ENCODE measurements around the gene GTF2A1. TPM values are rescaled to one million over a fixed set of nuclear protein-coding genes. Genes with fewer than 3 reads are reported as not detected.

The GTF2A1 gene
- total and polyA plus RNA-seq, 4 donors = 2.9 to 22.1 (median 9.7) TPM

DNA sequence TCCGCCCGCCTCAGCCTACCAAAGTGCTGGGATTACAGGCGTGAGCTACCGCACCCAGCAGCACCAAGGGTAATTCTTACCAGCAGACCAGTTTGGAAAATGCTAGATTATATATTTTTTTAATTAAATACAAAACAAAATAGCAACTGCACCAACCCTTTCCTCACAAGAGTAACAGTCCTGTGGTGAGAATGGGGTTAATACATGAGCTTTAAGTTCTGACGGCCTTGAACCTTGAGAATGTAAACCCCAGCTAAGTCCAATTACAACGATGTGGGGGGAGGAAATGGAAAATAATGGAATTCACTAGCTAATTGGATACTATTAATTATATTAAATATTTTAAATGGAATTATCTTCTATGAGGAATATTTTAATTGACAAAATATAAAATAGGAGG, 82.3 kb downstream of the GTF2A1 start:
- Histone ChIP-seq H3K9me3 (ENCODE audit: control insufficient read depth in 4 of 4, low read length in 3 of 4) (no peaks in the 10 kb centered on the region), H3K4me3 (ENCODE audit: low read depth in 1 of 3, low read length in 3 of 3) (no peak overlapping the region), H3K9ac (ENCODE audit: low read depth in 1 of 2, low read length in 2 of 2) (no peak overlapping the region), H3K27me3 (ENCODE audit: control insufficient read depth in 4 of 4, insufficient read depth in 4 of 4, low read length in 3 of 4) (no peaks in the 10 kb centered on the region), H3K4me1 (ENCODE audit: control insufficient read depth in 4 of 4, insufficient read depth in 4 of 4, low read length in 3 of 4) (peaks cover 0 to 2% (median 0%) of the 10 kb centered on the region in 4 donors), H3K36me3 (ENCODE audit: control insufficient read depth in 4 of 4, insufficient read depth in 3 of 4, low read depth in 1 of 4, low read length in 3 of 4) (no peaks in the 10 kb centered on the region), H3K27ac (ENCODE audit: low read depth in 1 of 2, low read length in 2 of 2) (no peak overlapping the region)
- no peak for DNase-seq (ENCODE audit: low spot score)
- TF ChIP-seq JUND (IDR thresholded peaks at IDR 0.05) = no peak
- TF ChIP-seq, protein P1, sequence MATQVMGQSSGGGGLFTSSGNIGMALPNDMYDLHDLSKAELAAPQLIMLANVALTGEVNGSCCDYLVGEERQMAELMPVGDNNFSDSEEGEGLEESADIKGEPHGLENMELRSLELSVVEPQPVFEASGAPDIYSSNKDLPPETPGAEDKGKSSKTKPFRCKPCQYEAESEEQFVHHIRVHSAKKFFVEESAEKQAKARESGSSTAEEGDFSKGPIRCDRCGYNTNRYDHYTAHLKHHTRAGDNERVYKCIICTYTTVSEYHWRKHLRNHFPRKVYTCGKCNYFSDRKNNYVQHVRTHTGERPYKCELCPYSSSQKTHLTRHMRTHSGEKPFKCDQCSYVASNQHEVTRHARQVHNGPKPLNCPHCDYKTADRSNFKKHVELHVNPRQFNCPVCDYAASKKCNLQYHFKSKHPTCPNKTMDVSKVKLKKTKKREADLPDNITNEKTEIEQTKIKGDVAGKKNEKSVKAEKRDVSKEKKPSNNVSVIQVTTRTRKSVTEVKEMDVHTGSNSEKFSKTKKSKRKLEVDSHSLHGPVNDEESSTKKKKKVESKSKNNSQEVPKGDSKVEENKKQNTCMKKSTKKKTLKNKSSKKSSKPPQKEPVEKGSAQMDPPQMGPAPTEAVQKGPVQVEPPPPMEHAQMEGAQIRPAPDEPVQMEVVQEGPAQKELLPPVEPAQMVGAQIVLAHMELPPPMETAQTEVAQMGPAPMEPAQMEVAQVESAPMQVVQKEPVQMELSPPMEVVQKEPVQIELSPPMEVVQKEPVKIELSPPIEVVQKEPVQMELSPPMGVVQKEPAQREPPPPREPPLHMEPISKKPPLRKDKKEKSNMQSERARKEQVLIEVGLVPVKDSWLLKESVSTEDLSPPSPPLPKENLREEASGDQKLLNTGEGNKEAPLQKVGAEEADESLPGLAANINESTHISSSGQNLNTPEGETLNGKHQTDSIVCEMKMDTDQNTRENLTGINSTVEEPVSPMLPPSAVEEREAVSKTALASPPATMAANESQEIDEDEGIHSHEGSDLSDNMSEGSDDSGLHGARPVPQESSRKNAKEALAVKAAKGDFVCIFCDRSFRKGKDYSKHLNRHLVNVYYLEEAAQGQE (IDR thresholded peaks at IDR 0.05) = no peak
- no peak for TF ChIP-seq RAD21 (IDR thresholded peaks at IDR 0.05)
- TF ChIP-seq, protein P2, sequence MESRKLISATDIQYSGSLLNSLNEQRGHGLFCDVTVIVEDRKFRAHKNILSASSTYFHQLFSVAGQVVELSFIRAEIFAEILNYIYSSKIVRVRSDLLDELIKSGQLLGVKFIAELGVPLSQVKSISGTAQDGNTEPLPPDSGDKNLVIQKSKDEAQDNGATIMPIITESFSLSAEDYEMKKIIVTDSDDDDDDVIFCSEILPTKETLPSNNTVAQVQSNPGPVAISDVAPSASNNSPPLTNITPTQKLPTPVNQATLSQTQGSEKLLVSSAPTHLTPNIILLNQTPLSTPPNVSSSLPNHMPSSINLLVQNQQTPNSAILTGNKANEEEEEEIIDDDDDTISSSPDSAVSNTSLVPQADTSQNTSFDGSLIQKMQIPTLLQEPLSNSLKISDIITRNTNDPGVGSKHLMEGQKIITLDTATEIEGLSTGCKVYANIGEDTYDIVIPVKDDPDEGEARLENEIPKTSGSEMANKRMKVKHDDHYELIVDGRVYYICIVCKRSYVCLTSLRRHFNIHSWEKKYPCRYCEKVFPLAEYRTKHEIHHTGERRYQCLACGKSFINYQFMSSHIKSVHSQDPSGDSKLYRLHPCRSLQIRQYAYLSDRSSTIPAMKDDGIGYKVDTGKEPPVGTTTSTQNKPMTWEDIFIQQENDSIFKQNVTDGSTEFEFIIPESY (IDR thresholded peaks at IDR 0.05) = no peak
- TF ChIP-seq, protein P3, sequence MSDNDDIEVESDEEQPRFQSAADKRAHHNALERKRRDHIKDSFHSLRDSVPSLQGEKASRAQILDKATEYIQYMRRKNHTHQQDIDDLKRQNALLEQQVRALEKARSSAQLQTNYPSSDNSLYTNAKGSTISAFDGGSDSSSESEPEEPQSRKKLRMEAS (IDR thresholded peaks at IDR 0.05) = no peak
- TF ChIP-seq EGR1 (IDR thresholded peaks at IDR 0.05; ENCODE audit: low read depth in 2 of 2) = no peak
- TF ChIP-seq FOXA1 (IDR thresholded peaks at IDR 0.05) = no peak
- no peak for TF ChIP-seq FOXA2 (IDR thresholded peaks at IDR 0.05)
- no peak for TF ChIP-seq SP1 (IDR thresholded peaks at IDR 0.05)
- TF ChIP-seq GABPA (IDR thresholded peaks at IDR 0.05 in 1 of 2, conservative IDR thresholded peaks at IDR 0.05 in 1 of 2) = no peak
- TF ChIP-seq, protein P4, sequence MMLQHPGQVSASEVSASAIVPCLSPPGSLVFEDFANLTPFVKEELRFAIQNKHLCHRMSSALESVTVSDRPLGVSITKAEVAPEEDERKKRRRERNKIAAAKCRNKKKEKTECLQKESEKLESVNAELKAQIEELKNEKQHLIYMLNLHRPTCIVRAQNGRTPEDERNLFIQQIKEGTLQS (IDR thresholded peaks at IDR 0.05) = no peak
- no peak for TF ChIP-seq HNF4G (IDR thresholded peaks at IDR 0.05)
- no peak for TF ChIP-seq RXRA (IDR thresholded peaks at IDR 0.05)
- TF ChIP-seq, protein P5, sequence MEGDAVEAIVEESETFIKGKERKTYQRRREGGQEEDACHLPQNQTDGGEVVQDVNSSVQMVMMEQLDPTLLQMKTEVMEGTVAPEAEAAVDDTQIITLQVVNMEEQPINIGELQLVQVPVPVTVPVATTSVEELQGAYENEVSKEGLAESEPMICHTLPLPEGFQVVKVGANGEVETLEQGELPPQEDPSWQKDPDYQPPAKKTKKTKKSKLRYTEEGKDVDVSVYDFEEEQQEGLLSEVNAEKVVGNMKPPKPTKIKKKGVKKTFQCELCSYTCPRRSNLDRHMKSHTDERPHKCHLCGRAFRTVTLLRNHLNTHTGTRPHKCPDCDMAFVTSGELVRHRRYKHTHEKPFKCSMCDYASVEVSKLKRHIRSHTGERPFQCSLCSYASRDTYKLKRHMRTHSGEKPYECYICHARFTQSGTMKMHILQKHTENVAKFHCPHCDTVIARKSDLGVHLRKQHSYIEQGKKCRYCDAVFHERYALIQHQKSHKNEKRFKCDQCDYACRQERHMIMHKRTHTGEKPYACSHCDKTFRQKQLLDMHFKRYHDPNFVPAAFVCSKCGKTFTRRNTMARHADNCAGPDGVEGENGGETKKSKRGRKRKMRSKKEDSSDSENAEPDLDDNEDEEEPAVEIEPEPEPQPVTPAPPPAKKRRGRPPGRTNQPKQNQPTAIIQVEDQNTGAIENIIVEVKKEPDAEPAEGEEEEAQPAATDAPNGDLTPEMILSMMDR (IDR thresholded peaks at IDR 0.05; ENCODE audit: low read depth, low read length, missing input control) = no peak
- TF ChIP-seq NR2F2 (IDR thresholded peaks at IDR 0.05) = no peak
- no peak for TF ChIP-seq YY1 (IDR thresholded peaks at IDR 0.05)
- 85% methylated on average over 6 of the region's 6 CpGs for WGBS

DNA sequence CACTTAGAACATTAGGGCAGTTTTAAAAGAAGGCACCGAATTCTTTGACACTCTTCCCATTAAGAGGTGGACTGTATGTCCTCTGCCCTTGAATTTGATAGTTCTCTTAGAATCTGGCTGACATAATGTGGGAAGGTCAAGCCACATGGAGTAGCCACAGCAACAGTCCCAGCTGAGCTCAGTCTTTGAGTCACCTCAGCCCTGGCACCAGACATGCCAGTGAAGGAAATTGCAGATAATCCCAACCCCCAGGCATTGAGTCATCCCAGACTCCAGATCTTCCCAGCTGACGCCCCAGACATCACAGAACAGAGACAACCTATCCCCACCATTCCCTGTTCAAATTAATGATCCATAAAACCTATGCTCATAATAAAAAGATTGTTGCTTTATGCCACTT, 83.4 kb downstream of the GTF2A1 start:
- Histone ChIP-seq H3K27ac (ENCODE audit: low read depth in 1 of 2, low read length in 2 of 2) (no peak overlapping the region), H3K4me3 (ENCODE audit: low read depth in 1 of 3, low read length in 3 of 3) (no peak overlapping the region), H3K36me3 (ENCODE audit: control insufficient read depth in 4 of 4, insufficient read depth in 3 of 4, low read depth in 1 of 4, low read length in 3 of 4) (no peaks in the 10 kb centered on the region), H3K9ac (ENCODE audit: low read depth in 1 of 2, low read length in 2 of 2) (no peak overlapping the region), H3K27me3 (ENCODE audit: control insufficient read depth in 4 of 4, insufficient read depth in 4 of 4, low read length in 3 of 4) (no peaks in the 10 kb centered on the region), H3K4me1 (ENCODE audit: control insufficient read depth in 4 of 4, insufficient read depth in 4 of 4, low read length in 3 of 4) (peaks cover 0 to 11% (median 4%) of the 10 kb centered on the region in 4 donors), H3K9me3 (ENCODE audit: control insufficient read depth in 4 of 4, low read length in 3 of 4) (no peaks in the 10 kb centered on the region)
- DNase-seq (ENCODE audit: low spot score) = no peak
- TF ChIP-seq TAF1 (conservative IDR thresholded peaks at IDR 0.05) (no peak), HNF4G (IDR thresholded peaks at IDR 0.05) (no peak), RAD21 (IDR thresholded peaks at IDR 0.05) (no peak), SP1 (IDR thresholded peaks at IDR 0.05) (no peak), EGR1 (IDR thresholded peaks at IDR 0.05; ENCODE audit: low read depth in 2 of 2) (no peak)
- TF ChIP-seq, protein P1 (IDR thresholded peaks at IDR 0.05) = no peak
- WGBS = 93% methylated on average over 2 of the region's 2 CpGs
